HG02943 (cell line): ENCODE data around the gene TPR.
"Not testable (repeated sequence)": the region's sequence is repeated elsewhere in the genome, so short reads cannot be mapped to it uniquely, and the experiment has no call there.

ENCODE experiments used
- ATAC-seq: cut with Tn5 transposase; IDR thresholded peaks from one replicate; pipeline ENCODE4 v1.9.1; 2021; ENCODE audit warnings: mild to moderate bottlenecking, low read depth, moderate library complexity; ENCODE audit not compliant: unreplicated experiment

The TPR gene

GRCh38 chr1:186375152-186375928 lies at the start of gene TPR, which contains the start of gene ODR4:
TSS of gene TPR (minus strand) at chr1:186375253. CDS start at chr1:186375028, 225 bp downstream.
TSS of gene ODR4 (plus strand) at chr1:186375838. CDS start at chr1:186379786, 3,948 bp downstream.
- ATAC-seq: peak; percentile 92

GRCh38 chr1:186424539-186424938 lies 49.5 kb upstream of the TPR start:
- ATAC-seq: no peak

GRCh38 chr1:186421446-186421845 lies 46.4 kb upstream of the TPR start:
- ATAC-seq: no peak

- peak; percentile 79 for ATAC-seq
Measured at GRCh38 chr1:186420923-186421322, 45.9 kb upstream of the TPR start.

GRCh38 chr1:186420311-186420710 lies 45.3 kb upstream of the TPR start:
- ATAC-seq: no peak

GRCh38 chr1:186418503-186418902 lies 43.5 kb upstream of the TPR start:
- ATAC-seq: no peak

GRCh38 chr1:186413319-186413718 lies 38.3 kb upstream of the TPR start:
- no peak for ATAC-seq

- ATAC-seq: no peak
Measured at GRCh38 chr1:186409091-186409490, 34.0 kb upstream of the TPR start.

GRCh38 chr1:186404454-186405051 lies 29.5 kb upstream of the TPR start:
- no peak for ATAC-seq

GRCh38 chr1:186403632-186404031 lies 28.6 kb upstream of the TPR start:
- no peak for ATAC-seq

GRCh38 chr1:186401446-186401845 lies 26.4 kb upstream of the TPR start:
- not testable (repeated sequence) for ATAC-seq

GRCh38 chr1:186392711-186393110 lies 17.7 kb upstream of the TPR start:
- not testable (repeated sequence) for ATAC-seq

GRCh38 chr1:186391841-186392240 lies 16.8 kb upstream of the TPR start:
- ATAC-seq: no peak

- ATAC-seq: no peak
Measured at GRCh38 chr1:186390925-186391324, 15.9 kb upstream of the TPR start.

- no peak for ATAC-seq
Measured at GRCh38 chr1:186386725-186387383, 11.8 kb upstream of the TPR start.

- peak; percentile 1 for ATAC-seq
Measured at GRCh38 chr1:186375929-186376319, 871 bp upstream of the TPR start.

GRCh38 chr1:186374303-186375151 lies 526 bp downstream of the TPR start:
- ATAC-seq: peak; percentile 27

GRCh38 chr1:186347837-186348691 lies 27.0 kb downstream of the TPR start:
- ATAC-seq: not testable (repeated sequence)

GRCh38 chr1:186340772-186341171 lies 34.3 kb downstream of the TPR start:
- ATAC-seq: no peak

- ATAC-seq: no peak
Measured at GRCh38 chr1:186337554-186337953, 37.5 kb downstream of the TPR start.
